PC-3 (cell line): ENCODE measurements around the gene FBXL4.
"Not testable (repeated sequence)": the region's sequence is repeated elsewhere in the genome, so short reads cannot be mapped to it uniquely, and the experiment has no call there.

ENCODE experiments used
- CTCF ChIP-seq: fragments of 300-600 bp; sonication (generic); conservative IDR thresholded peaks from 2 replicates; pipeline ENCODE4 v1.5.1; 2017; ENCODE audit warnings: antibody characterized with exemption, low read depth, mild to moderate bottlenecking, low read length
- EZH2 ChIP-seq: fragments of 300-600 bp; sonication (generic); IDR thresholded peaks from one replicate; pipeline ENCODE4 v1.6.1; 2017; ENCODE audit warnings: antibody characterized with exemption, mild to moderate bottlenecking, low read length; ENCODE audit not compliant: unreplicated experiment

- not testable (repeated sequence) for TF ChIP-seq CTCF, EZH2
Observed at GRCh38 chr6:98910946-98911345, 36.8 kb downstream of the FBXL4 start.
